Bronchial epithelial cell (primary cell): ENCODE data around the gene NADK. TPM values are rescaled to one million over a fixed set of nuclear protein-coding genes. Genes with fewer than 3 reads are reported as not detected.
A peak's percentile ranks its signal among the peaks of the same experiment; 100 is the strongest.

Experiments used
- DNase-seq: peaks from one replicate; pipeline ENCODE4 v3.0.0-alpha.2; 2010; ENCODE audit warnings: low read depth
- FAIRE-seq: peaks from 2 replicates; lab custom pipeline; 2011; peaks lifted over from hg19 to GRCh38; lab: Jason Lieb, UNC
- H3K27me3 ChIP-seq: 2 replicates; pipeline ENCODE4 v1.5.1; 2011; ENCODE audit warnings: low read length; ENCODE audit not compliant: control insufficient read depth, insufficient read depth
- H3K36me3 ChIP-seq: 2 replicates; pipeline ENCODE4 v1.5.1; 2011; ENCODE audit warnings: low read length; ENCODE audit not compliant: control insufficient read depth, insufficient read depth
- H3K4me3 ChIP-seq: 2 replicates; pipeline ENCODE4 v1.5.1; 2011; ENCODE audit warnings: mild to moderate bottlenecking, low read depth, low read length, control low read depth
- CTCF ChIP-seq: IDR thresholded peaks from 2 replicates; pipeline ENCODE4 v1.5.1; 2011; ENCODE audit warnings: mild to moderate bottlenecking, moderate library complexity, low read length, control low read depth, inconsistent platforms; ENCODE audit not compliant: insufficient read depth, severe bottlenecking
- total RNA-seq: library from RNA; depleted of rRNA; stranded (reverse); fragments of >200 nt; gene quantifications from 2 replicates; pipeline ENCODE4 v1.2.1, GENCODE V29; 2014

Gene NADK
- total RNA-seq, 1 donor from 2014 or later: 41.6 TPM

- DNase-seq (no peak), FAIRE-seq (no peak)
- no peaks in the 10 kb centered on the region for H3K27me3 ChIP-seq
- H3K4me3 ChIP-seq: no peak overlapping the region
- no peak for TF ChIP-seq CTCF
- H3K36me3 ChIP-seq: peaks cover 14% of the 10 kb centered on the region
Measured at GRCh38 chr1:1764876-1765470, 13.3 kb downstream of the NADK start.

GRCh38 chr1:1763657-1764621, 14.3 kb downstream of the NADK start:
- Histone ChIP-seq H3K4me3 (no peak overlapping the region), H3K27me3 (no peaks in the 10 kb centered on the region), H3K36me3 (peaks cover 18% of the 10 kb centered on the region)
- DNase-seq (no peak), FAIRE-seq (no peak)
- TF ChIP-seq CTCF: no peak

DNA sequence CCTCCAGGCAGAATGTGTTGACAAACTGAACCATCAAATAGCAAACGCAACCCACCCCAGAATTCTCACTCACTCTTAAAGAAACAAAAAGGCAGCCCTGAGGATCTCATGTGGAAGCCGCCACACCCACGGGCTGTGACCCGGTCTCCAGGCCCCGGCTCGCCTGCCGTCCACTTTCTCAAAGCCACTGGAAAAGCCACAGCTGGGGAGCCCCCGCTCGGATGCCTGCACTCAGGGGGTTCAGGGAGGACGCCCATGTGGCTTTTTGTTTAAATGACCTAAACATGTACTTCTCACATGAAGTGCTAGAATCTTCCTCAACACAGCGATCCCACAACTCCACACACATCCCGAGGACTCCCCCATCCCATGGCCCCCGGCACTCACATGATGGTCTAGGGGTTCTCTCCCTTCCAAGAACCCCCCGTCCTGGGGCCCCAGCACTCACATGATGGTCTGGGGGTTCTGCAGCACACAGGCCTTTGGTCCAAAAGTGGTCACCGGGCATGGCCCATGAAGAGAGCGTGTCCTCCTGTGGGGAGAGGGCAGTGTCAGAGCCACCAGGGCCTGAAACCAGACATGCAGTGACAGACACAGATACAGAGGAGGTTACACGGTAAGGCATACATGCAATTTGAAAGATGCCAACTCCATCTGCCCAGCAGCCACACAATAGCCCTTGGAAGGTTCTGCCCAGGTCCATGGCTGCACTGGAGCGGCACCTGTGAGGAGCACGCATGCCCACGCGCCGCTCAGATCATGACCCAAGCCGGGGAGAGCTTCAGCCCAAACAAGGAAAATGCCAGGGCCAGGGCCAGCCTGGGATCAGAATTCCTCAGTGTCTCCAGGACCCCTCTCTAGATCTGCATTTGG, 16.5 kb downstream of the NADK start:
- Histone ChIP-seq H3K27me3 (no peaks in the 10 kb centered on the region), H3K4me3 (no peak overlapping the region), H3K36me3 (peaks cover 26% of the 10 kb centered on the region)
- no peak for DNase-seq
- peak; percentile 66 for FAIRE-seq
- no peak for TF ChIP-seq CTCF

DNA sequence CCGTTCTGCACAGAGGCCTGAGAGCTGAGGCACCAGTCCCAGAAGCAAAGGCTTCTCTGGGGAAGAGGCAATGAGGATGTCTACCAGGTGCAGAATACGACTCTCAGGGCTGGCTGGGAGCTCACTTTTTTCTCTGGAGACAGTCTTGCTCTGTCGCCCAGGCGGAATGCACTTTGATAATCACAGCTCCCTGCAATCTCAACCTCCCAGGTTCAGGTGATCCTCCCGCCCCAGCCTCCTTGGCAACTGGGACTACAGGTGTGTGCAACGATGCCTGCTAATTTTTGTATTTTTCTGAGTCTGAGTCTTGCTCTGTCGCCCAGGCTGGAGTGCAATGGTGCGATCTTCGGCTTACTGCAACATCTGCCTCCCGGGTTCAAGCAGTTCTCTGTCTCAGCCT, 17.6 kb downstream of the NADK start:
- peaks cover 35% of the 10 kb centered on the region for H3K36me3 ChIP-seq
- H3K4me3 ChIP-seq: no peak overlapping the region
- FAIRE-seq (no peak), DNase-seq (no peak)
- H3K27me3 ChIP-seq: no peaks in the 10 kb centered on the region
- no peak for TF ChIP-seq CTCF

DNA sequence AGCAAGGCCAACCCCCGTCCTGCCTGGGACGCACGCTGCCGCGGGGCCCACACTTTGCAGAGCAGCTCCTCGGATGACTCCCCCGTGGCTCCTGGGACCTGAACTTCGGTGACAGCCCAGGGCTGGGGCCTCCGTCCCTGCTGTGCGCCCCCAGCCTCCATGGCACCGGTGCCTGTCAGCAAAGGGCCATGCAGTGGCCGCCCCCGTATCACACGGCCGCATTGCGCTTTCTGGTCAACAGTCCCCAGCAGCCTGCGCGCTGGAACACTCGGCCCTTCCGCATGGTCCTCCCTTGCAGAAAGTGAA, 18.0 kb downstream of the NADK start:
- TF ChIP-seq CTCF: no peak
- Histone ChIP-seq H3K36me3 (peaks cover 38% of the 10 kb centered on the region), H3K4me3 (no peak overlapping the region), H3K27me3 (no peaks in the 10 kb centered on the region)
- FAIRE-seq: no peak
- no peak for DNase-seq
